GM18520 (cell line): ENCODE results near the gene ZCCHC17.

ENCODE experiments used
- ATAC-seq: cut with Tn5 transposase; IDR thresholded peaks from one replicate; pipeline ENCODE4 v1.9.1; 2021; ENCODE audit not compliant: unreplicated experiment

Gene ZCCHC17

DNA sequence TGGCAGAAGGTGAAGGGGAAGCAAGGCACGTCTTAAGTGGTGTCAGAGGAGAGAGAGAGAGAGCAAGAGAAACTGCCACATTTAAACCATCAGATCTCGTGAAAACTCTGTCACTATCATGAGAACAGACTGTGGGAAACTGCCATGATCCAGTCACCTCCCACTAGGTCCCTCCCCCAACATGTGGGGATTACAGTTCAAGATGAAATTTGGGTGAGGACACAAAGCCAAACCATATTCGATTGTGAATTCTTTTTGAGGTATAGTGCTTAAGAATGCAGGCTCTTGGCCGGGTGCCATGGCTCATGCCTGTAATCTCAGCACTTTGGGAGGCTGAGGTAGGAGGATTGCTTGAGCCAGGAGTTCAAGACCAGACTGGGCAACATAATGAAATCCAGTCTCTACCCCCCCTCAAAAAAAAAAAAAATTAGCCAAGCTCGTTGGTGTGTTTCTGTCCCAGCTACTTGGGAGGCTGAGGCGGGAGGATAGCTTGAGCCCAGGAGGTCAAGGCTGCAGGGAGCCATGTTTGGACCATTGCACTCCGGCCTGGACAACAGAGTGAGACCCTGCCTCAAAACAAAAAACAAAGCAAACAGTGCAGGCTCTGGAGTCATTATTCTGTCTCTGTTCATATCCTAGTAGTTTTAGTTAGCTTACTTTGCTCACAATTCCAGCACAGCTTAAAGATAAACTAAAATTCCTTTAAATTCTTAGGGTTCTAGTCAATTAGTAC is 6.0 kb downstream of the ZCCHC17 start:
- no peak for ATAC-seq

DNA sequence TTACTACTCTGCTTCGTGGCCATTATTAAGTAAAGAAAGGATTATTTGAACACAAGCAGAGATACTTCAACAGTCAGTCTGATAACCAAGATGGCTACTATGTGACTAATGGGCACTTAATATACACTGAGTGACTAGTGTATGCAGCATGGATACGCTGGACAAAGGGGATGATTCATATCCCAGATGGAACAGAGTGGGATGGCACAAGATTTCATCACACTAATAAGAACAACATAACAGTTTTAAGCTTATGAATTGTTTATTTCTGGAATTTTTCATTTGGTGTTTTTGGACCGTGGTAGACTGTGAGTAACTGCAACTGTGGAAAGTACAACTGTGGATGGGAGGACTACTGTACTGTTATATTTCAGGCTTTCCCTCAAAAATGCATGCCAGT is 9.4 kb downstream of the ZCCHC17 start:
- no peak for ATAC-seq

DNA sequence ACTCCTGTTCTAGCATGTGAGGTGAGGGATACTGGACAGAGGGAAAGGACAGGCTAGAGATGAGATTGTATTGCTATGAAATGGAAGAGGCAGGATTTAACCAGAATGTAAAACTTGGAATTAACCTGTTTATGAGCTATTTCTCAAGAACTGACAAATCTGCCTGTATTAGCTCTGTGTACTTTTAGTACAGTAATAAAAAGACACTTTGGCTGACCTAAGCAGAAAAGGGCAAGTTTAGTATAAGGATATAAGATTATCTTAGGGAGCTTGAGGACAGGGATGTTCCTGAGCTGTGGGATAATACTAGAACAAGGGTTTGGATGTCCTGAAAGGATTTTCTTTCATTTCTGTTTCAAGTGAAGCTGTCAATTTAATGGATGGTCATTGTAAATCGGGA is 11.2 kb downstream of the ZCCHC17 start:
- no peak for ATAC-seq

DNA sequence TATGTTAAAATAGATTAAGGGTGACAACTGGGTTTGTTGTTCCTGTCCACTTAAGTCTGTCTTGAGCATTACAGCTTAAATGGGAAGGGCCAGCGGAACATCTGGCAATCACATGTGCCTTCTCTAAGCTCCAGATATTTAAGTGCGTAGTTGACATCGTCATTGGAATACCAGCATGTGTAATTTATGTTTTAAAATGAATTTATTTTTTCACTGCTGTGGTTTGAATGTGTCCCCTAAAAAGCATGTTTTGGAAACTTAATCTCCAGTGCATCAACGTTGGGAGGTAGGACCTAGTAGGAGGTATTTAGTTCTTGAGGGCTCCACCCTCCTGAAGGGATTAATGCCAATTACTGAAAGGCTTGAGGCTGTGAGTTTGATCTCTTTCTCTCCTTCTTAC is 13.4 kb downstream of the ZCCHC17 start:
- ATAC-seq, result no peak

DNA sequence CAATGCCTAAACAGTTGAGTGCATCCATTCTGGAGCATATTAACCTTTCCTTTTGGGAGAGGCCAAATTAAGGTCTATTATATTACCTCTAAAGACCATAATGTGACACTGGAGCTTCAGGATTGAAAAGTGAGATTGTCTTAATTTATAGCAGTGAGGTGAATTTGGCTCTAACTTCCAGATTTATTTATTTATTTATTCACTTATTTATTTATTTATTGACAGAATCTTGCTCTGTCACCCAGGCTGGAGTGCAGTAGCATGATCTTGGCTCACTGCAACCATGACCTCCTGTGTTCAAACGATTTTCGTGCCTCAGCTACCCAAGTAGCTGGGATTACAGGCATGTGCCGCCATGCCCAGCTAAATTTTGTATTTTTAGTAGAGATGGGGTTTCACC is 19.1 kb downstream of the ZCCHC17 start:
- no peak for ATAC-seq

DNA sequence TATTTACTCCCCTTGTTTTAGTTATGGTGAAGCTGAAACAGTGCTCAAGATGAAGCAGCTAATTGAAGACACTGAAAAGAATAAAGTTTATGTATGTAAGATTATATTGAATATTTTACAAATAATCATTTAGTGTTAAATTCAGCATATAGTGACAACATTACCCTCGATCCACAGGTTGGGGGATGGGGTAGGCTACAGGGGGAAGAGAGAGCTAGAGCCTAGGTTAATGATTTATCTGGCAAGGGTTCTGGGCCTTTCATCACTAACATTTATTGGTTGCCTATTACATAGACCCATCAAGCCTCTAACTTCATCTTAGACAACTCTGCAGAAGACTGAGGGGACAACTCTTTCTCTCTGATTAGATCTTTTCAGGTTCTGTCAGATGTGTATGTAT is 21.3 kb downstream of the ZCCHC17 start:
- ATAC-seq, result no peak

DNA sequence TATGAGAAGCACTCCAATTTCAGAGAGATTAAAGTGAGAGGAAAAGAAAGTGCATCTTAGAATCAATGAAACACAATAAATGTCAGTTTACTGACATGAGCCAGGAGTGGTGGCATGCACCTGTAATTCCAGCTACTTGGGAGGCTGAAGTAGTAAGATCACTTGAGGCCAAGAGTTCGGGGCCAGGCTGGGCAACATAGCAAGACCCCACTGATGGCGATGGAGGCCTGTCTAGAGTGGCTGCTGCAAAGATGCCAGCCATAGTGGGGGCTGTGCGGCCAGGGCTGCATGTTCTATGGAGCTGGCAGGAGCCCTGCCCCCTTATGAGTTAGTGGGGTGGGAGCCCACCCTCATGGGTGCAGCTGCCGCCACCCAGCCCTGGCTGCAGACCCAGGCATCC is 27.3 kb downstream of the ZCCHC17 start:
- ATAC-seq, result no peak

DNA sequence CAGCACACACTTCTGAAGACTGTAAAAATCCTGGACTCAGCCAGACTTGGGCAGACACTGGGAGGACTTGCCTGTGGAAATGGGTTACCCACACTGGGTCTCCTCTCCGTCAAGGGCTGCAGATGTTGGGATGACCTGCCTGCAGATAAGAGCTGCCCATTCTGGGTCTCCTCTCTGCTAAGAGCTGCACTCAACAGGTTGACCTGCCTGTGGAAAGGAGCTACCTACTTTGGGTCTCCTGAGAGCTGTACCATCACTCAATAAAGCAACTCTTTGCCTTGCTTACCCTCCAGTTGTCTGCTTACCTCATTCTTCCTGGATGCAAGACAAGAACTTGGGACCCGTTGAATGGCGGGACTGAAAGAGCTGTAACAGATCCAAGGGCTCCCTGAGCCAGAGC is 28.2 kb downstream of the ZCCHC17 start:
- no peak for ATAC-seq

DNA sequence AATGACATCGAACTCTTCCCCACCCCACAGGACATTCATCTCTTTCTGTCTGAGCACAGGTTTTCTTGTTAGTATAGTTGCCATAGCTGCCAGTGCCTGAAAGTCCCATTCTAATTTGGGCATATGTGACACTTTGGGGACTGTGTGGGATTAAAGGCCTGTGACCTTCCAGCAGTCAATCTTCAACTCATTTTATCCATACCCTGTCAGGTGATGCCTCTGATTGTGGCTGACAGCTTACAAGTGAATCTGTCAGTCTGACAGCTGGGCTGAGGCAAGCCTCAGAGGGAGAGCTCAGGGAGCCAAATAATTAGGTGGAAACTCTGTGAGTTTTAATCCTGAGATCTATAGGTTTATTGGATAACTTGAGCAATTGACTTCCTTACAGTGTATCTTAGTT is 29.6 kb downstream of the ZCCHC17 start:
- ATAC-seq, result no peak

DNA sequence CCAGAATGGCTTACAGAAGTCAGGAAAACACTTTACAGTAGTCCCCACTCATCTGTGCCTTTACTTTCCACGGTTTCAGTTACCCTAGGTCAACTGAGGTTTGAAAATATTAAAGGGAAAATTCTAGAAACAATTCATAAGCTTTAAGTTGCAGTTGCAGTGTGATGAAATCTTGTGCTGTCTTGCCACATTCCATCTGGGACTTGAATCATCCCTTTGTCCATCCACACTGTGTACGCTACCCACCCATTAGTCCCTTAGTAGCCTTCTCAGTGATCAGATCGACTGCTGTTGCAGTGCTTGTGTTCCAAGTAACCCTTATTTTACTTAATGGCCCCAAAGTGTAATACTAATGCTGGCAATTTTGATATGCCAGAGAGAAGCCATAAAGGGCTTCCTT is 30.5 kb downstream of the ZCCHC17 start:
- ATAC-seq, result no peak

DNA sequence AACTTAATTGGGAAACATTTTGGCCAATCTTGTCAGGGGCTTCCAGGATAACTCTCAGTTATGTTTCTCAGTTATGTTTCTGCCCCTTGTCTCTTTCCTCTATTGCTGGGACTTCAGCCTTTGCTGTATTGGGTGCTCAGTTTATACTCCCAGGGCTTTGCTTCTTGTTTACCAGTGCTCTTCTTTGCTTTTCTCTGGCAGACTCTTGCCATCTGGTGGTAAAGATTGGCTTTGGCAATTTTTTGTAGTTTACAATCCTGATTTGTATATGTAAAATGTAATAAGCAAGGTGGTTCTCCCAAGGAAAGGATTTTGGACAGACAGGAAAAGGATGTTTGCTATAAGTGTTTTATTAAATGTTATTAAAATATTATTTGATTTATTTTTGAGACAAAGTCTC is 38.2 kb downstream of the ZCCHC17 start:
- no peak for ATAC-seq

DNA sequence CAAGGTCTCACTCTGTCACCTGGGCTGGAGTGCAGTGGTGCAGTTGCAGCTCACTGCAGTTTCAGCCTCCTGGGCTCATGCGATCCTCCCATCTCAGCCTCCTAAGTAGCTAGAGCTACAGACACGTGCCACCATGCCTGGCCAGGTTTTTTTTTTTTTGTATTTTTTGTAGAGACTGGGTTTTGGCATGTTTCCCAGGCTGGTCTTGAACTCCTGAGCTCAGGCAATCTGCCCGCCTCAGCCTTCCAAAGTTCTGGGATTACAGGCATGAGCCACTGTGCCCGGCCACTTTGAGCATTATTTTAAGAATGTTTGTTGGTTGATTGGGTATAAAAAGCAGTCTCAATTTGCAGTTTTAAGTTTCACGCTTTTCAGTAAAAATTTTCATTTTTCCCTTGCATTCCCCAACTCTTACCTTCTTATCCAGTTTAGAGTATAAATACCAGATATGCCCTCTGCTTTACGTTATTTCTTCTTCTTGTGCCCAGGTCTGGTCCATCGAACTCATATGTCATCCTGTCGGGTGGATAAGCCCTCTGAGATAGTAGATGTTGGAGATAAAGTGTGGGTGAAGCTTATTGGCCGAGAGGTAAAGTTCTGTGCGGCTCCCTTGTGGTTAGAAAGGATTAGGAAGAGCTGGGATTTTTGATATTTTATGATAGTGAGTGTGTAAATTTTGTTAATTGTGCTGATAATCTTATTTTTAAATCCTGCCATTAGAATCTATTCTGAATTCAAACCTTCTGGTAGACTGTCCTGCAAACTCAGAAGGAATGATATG is 40.0 kb downstream of the ZCCHC17 start:
- no peak for ATAC-seq

DNA sequence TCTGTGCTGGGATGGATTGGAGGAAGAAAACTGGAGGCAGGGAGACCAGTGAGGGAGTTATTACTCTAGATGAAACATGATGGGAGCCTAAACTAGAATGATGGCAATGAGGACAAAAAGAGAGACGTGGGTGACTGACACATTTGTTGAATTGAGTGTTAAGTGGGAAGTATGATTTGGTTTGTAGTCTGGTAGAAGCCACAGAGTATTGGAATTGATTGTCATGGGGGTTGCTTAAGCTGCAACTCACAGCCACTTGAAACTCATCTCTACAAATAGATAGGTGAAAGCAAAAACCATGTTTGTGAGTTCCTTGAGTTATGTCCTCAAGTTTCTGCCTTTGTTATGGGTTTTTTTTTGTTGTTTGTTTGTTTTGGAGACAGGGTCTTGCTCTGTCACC is 47.7 kb downstream of the ZCCHC17 start:
- ATAC-seq, result no peak

DNA sequence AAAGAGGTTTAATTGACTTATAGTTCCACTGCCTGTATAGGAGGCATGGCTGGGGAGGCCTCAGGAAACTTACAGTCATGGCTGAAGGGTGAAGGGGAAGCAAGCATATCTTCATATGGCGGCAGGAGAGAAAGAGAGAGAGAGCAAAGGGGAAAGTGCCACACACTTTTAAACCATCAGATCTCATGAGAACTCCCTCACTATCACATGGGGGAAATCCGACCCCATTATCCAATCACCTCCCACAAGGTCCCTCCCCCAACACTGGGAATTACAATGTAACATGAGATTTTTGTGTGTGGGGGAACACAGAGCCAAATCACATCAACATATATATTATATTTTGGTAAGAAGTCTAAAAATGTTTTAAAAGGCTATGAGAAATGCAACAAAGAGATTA is 48.8 kb downstream of the ZCCHC17 start:
- ATAC-seq, result no peak

DNA sequence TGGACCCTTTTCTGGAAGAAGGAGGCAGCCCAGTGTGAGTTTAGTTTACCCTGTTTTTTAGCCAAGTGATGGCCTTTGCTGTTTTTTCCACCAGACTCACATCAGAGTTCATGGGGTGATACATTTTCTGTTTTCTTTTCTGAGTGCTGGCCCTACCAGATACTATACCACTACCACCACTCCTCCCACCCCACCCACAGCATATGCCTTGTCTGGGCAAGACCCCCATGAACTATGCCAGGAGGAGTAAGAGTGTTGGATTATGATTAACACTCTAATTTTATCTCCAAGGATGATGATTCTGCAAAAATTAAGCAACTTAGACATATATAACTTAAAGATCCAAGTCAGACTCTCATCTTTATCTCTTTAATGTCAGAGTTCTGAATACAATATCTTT is 50.0 kb downstream of the ZCCHC17 start:
- ATAC-seq, result no peak

DNA sequence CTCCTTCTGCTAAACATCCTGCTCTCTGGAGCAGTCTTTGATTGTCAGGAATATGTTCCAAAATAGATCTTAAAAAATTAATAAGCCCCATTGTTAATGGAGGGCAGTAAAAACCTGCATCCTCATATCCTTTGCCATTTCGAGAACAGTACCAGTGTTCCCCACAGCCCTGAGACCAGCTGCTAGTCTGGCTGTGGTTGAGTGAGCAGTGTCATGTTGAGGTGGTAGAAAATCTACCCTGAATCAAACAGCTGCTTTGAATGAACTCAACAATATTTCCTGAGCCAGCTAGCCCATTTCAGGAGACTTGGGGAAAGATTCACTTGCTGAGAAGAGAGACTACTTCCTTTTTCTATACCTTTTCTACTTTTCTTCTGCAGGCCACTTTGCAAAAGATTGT is 51.6 kb downstream of the ZCCHC17 start:
- no peak for ATAC-seq

DNA sequence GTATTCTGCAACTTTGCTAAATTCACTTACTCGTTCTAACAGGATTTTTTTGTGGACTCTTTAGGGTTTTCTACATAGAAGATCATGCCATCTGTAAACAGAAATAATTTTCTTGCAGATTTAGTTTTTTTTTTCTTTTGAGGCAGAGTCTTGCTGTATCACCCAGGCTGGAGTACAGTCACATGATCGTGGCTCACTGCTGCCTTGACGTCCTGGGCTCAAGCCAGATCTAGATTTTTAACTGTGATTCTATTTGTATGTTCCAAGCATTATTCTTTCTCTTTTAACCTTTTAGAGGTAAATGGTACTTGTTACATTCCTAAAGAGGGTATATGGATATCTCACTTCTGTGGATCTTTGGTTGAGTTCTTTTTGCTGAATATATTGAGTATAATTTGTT is 57.5 kb downstream of the ZCCHC17 start:
- ATAC-seq, result no peak

DNA sequence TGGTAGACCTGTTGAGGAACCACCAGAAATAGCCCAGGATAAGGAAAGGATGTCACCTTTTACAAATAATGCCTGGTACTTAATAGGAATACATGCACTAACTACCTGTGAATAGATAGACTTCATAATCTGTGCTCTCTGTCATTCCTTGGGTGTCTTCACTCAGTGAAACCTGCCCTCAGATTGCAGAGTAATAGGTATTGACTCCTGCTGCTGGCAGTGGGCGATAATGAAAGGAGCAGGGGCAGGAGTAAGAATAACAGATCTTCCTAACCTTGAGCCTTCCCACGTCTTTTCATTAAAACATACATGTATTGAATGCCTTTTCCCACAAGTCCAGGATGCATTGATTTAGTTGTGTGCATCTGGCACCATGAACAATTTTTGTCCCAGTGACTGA is 59.6 kb downstream of the ZCCHC17 start:
- ATAC-seq, result no peak

DNA sequence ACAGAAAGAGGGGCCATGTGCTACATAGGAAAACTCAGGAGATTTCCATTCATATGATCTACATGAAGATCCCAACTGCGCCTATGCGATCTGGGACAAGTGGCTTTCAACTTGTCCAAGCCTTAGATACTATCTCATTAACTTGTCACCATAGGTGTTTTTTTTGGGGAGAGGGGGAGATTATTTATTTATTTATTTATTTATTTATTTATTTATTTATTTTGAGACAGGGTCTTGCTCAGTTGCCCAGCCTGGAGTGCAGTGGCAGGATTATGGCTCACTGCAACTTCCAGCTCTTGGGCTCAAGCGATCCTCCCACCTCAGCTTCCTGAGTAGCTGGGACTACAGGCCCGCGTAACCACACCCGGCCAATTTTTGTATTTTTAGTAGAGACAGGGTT is 64.8 kb downstream of the ZCCHC17 start:
- no peak for ATAC-seq

DNA sequence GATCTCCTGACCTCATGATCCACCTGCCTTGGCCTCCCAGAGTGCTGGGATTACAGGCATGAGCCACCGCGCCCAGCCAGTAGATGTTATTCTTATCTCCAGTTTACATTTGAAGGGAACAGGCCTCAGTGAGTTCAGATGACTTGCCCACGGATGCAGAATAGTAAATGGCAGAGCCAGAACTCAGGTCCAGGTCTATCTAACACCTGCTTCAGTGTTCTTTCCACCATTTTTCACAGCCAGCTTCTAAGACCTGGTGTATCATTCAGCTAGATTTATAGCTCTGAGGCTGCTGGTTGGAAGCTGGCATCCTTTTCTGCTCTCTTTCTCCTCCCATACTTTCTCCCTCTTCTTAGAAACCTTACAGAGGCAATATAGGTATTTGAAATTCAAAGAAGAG is 65.2 kb downstream of the ZCCHC17 start:
- no peak for ATAC-seq

DNA sequence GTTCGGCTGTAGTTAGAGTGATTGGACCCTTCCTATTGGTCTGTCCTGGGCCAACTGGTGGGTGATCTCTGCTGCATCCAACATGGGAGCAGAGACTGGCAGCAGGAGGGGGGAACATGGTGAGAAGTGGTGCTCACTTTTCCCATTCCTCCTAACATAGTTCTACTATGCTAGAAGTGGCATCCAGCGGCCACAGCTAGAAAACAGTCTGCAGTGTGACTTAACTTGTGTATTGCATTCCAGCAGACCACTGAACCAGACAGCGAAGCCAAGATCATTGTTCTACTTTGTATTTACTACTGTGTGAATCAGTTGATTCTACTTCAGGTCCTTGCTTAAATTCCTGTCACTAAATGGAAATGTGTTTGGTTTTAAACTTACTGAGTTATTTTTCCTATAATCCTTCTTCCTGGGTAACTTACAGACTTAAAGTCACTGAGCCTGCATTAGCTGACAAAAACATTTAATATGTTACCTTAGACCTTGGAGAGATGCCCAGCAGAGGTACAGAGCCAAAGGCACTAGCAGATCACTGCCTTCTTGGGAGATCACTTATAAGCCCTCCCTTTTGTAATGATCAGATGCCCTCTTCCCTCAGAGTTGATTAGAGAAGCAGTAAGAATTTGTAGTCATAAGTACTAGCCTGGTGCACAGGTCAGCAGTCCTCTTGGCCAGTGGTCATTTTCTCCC is 67.9 kb downstream of the ZCCHC17 start:
- ATAC-seq, result no peak

DNA sequence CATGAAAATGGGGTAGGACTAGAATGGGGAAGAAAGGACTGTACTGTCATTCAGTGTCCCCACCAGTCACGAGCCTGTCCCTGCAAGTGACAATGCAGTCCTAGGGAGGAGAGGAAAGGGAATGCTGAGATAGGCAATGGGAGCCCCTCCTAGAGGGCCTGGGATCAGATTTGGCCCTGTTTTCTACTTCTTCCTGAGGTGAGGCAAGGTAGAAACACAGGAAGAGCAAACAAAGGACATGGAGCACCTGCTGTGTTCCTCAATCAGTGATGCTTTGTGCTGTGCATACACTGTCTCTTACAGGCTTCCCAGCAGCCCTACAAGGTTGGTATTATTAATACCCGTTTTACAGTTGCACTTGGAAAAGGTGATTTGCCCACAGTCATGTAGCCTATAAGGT is 70.0 kb downstream of the ZCCHC17 start:
- ATAC-seq, result no peak
